Right renal cortex interstitium (tissue), 3 donors: ENCODE measurements around the gene DHRS1. TPM values are rescaled to one million over a fixed set of nuclear protein-coding genes. Genes with fewer than 3 reads are reported as not detected.

Experiments used
- DNase-seq, 3 donors: peaks; one replicate each; pipeline ENCODE4 v3.0.0-alpha.2; 2013; ENCODE audit warnings: low read depth in 3 of 3, low spot score in 2 of 3
- polyA plus RNA-seq, 3 donors: library from polyadenylated mRNA; unstranded; fragments of 120-200 nt; gene quantifications; one replicate each; pipeline ENCODE4 v1.2.1, GENCODE V29; 2013; ENCODE audit not compliant: insufficient read length in 3 of 3

The DHRS1 gene
- polyA plus RNA-seq, 3 donors, result 38.6 to 45.5 (median 42.6) TPM

DNA sequence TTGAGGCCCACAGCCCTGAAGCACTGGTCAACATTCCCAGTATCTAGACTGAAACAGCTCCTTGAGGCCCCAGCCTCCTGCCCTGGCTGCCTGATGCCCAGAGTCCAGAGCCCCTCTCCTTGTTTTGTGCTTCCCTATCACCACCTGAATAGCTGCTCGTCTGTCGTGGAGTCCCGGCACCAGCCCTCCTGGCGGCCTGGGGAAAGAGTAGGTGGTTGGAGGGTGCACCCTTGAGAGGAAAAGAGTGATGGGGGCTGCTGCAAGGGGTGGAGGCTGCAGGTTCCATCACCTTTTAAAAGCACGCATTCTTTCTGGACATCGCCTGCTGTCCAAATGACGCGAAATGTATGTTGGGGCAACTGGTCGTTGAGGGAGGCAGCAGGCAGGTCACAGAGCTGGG lies 31.4 kb downstream of the DHRS1 start:
- no peak for DNase-seq

DNA sequence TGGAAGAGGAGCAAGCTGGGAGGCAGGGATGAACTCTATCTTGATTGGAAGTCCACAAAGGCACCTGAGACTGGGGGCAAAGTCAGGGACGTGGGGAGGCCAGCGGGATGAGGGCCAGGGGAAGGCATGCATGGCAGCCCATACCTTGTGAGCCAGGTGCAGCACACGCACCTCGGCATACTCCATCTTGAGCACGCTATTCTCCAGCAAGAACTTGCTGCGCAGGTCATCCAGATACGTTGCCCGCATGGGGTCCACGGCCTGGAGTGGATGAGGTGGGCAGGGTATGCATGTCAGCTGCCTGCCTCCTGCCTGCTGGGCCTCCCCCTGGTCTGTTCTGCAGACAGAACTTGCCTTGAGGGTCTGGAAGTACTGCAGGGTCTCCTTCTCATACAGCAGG lies 32.1 kb downstream of the DHRS1 start:
- no peak for DNase-seq

DNA sequence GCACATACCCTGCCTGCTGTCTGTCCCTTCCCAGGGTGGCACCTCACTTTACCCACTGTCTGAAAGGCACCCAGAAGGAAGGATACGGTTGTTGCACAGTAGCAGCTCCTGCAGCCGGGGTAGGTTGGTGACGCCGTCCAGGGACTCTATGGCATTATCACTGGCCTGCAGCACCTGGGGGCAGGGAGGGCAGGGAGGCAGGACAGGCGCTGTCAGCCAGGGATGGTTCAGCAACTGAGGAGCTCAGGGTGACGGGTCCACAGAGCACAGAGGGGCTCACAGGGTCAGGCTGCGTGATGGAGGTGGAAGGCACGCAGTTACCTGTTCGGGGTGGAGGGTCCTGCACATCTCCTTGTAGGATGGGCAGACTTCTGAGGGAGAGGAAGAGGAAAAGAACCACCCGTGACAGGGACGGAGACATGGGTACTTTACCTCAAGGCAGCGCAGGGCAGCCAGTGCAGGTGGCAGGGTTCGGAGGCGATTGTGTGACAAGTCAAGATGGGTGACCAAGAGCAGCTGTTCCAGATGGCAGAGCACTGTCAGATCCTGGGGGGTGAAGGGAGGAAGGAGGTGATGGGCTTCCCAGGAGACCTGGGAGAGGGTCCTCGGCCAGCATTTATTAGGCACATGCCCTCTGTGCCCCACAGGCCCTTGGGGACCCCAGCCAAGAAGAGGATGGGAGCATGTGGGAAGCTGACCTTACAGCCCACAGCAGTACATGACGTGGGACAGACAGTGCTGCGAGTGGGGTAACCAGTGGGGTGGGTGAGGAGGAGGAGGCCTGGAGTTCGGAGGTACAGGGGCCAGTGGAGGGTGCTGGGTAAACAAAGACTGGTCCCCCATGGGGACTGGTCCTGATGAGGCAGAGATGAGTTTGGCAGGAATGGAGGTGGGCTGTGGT lies 33.0 kb downstream of the DHRS1 start:
- DNase-seq, result no peak

DNA sequence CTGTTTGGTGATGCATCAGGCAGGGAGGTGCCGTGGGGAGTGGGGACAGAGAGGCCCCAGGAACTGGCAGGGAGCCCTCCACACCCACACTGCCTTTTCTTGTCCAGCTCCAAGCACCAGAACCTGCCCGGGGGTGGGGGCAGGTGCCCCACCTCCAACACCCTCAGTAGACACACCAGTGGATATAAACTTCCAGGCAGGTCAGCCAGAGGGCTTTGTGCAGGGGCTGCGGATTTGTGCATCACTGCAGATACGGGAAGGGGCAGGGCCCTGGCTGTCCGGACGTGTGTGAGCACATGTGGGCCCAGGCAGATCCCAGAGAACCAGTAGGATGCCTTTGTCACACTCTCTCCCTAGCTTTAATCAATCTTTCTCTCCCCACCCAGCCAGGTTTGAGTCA lies 35.3 kb downstream of the DHRS1 start:
- DNase-seq, result no peak

DNA sequence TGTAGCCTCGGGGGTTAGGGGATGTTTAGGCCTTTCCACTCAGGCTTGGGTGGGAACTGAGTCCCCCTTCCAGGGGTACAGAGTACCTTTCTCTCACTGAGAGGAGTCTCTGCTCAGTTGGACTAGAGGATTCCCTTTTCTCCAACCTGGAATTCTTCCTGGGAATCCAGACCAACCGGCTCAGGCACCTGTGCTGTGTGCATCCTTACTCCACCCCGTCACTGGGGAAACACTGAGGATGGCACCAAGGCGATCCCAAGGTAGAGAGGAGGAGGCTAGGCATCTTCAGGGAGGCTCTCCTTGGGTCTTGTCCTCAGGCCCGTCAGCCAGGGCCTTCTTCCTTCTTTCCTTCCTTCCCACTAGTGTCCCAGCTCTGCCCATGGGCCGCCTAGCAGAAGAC lies 35.7 kb downstream of the DHRS1 start:
- no peak for DNase-seq

DNA sequence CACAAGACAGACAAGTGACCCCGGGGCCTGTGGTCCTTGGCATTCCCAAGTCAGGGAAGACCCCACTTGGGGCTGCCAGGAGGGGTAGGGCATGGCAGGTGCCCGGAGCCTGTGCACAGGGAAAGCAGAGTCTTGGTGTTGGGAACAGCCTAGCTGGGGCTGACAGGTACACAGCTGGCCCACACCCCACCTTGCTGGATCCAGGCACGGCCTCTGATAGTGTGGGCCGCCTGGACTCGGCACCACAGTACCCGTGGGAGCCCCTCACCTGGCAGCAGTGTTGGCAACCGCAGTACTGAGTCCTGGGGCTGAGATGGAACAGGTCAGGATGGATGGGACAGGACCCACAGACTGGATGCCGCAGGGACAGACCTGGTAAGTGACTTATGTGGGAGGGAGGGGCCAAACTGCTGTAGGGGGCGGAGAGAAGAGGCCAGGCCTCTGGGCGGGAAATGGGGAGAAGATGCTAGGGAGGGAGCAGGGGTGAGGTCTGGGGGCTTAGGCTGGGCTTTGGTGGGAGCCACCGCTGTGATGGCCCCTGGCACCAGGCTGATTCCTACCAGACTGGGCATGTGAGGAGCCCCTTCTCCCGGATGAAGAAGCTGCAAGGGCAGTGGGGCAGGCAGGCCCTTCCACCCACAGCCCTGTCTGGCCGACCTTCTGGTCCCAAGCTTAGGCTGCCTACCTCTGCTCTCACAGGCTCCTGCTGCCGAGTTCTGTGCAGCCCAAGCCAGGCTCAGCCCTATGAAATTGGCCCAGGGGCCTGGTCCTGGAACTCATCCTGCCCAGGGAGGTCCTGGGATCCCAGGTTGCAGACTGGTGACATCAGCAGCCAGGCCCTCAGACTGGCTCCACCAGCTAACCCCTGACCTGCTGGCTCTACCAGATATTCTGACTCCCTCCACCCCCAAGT lies 36.5 kb downstream of the DHRS1 start, which contains the start of gene TGM1:
Gene TGM1 (minus strand): TSS at position 357 of the 913 bp plus-strand sequence. CDS start 825 bp downstream, outside the sequence.
- no peak for DNase-seq

DNA sequence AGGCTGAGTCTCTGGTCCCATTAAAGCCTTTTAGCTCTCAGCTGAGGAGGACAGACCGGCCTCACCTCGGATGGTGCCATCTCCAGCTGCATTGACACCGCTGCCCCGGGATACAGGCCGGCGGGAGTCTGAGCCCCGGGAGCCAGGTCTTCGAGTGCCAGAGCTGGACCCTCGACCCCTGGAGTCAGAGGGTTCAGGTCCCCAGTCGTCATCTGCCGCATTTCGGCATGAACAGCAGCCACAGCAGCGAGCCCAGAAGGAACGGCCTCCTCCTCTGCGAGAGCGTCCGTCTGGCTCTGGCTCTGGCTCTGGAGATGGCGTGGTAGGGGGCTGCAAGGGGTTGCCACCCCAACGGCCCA lies 37.6 kb downstream of the DHRS1 start:
- DNase-seq, result no peak

DNA sequence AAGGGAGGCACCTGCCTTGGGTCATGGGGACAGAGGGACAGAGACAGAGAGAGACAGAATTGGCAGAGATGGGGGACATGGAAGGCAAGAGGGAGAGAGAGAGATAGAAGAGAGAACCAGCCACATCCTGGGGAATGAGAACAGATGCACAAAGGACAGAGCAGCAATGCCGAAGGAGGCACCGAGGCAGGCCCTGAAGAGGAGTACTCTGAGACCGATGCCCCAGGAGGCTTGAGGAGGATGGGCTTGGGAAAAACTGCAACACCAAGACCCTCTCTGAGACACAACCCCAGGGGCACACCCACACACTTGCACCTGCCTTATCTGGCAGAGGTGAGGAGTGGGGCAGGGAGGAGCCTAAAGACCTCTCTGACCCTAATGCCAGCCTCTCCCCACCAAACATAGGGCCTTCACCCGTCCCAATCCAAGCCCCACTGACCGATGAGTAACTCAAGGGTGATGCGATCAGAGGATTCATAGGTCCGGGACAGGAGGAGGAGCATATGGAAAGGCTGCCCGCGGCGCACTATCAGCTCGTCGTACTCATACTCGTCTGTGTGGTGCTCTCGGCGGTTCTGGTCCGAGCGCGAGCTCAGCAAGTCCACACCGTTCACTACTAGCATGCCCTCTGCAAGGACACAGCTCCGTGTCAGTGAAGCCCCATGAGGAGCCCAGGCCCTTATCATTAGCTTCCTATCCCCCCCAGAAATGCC lies 38.2 kb downstream of the DHRS1 start:
- no peak for DNase-seq

DNA sequence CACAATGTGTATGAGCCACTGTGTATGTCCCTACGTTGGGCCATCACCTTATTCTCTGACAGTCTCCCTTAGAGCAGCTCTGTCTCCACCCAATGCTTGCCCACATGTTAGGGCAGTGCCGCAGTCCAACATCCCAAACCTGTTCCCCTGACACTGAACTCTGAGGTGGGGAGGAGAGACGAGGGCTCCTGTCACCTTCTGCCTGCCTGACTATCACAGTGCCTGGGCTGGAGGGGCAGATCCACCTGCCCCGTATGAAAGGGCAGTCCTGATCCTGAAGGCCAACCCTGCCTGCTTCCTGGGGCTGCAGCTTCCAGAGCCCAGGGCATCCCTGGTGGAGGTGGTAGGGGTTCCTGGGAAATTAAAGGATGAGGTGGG lies 38.8 kb downstream of the DHRS1 start:
- DNase-seq, result no peak

DNA sequence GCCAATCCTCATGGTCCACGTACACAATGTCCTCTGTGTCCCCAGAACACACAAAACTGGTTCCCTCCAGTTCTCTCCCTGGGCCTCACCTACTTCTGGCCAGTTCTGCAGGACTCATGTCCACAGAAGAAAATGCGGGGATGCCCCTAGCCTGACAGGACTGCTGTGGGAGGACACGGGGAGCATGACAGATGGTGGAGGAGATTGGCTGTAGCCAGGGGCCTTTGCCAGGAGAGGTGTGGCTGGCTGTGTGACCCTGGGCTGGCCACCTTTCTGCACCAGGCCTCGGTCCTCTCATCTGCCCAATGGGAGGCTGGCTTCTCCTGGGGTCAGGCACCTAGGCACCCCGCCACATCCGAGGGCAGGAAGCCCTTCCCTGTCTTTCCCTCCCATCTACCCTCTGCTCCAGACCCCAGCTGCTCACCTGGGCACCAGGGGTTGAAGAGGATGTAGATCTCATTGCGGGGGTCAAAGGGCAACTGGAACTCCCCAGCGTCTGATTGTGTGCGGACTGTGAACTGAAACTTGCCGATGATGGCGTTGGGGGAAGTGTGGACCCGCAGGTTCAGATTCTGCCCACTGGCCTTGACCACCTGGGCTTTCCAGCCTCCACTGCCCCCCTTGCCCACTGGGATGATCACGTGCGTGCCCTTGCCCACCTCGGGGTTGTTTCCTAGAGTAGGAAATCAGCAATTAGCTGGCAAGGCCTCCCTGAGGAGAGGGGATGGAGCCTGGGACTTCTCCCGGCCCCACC lies 39.4 kb downstream of the DHRS1 start:
- DNase-seq, result no peak

DNA sequence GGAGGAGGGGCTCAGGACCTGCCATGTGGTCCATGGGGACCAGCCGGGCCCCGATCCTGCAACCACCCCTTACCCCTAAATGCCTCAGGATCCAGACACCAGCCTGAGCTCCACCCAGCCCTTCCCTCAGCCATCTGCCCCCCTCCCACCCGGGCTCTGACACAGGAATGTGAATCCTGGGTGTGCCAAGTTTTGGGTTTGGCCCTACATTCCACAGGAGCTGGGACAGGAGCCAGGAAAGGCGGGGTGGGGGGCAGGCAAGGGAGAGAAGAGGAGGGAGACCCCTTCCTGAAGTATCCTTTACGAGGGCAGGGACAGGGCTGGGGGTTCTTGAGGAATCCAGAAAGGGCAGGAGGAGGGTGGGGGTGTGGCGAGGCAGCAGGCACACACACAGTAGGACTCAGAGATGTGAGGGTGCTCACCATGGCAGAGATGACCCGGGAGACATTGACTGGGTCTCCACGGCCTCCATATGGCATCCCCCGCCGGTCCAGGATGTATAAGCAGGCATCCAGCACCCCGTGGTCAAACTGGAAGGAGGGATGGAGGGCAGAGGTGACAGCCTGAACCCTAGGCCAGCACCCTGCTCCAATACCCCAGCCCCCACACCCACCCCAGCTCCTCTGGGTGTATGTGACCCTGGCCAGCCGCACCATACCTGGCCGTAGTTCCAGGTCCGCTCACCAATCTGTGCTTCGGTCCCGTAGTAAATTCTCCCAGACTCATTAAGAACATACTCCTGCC lies 40.1 kb downstream of the DHRS1 start:
- no peak for DNase-seq

DNA sequence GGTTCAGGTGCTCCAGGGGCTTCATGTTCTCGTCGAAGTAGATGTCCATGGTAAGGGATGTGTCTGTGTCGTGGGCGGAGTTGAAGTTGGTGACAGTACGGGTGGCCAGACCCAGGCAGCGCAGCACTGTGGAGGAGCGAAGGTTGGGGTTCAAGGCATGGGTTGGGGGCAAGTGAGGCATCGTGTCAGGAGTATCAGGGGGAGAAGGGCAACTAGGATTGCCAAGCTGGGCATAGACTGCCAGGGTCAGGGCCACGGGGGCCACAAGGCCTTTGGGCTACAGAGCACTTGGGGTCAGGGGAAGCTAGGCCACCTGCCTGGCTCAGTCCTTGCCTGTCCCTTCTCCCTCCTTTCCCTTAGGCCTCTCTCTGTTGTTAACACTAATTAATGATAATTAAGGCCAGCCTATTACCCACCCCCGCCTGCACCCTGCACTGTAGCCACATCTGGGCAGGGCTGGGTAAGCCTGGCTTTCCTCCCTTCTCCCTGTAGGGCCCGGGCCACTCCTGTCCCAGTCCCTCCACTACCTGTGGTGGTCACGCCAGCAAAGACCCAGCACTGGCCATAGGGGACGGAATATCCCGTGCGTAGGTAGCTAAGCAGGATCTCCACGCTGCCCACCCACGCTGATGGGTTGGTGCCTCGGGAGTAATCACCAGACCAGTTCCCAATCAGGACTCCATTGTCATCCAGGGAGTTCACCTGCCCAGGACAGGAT lies 40.9 kb downstream of the DHRS1 start:
- no peak for DNase-seq

DNA sequence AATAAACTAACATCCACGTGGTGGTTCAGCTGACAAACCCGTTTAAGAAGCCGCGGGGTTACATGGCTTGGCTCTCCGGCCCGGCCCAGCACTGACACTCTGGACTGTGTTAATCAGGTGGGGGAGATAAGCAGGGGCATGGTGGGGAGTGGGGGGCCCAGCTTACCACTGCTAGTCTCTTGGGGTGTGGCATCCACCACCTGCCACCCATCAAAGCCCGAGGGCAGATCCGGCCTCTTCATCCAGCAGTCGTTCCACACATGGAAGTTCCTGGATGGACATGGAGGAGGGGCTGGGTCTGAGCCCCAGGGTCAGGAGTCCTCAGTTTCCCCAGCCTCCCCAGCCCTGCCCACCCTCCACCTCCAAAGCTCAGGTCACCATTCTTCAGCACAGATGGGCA lies 41.5 kb downstream of the DHRS1 start:
- no peak for DNase-seq

DNA sequence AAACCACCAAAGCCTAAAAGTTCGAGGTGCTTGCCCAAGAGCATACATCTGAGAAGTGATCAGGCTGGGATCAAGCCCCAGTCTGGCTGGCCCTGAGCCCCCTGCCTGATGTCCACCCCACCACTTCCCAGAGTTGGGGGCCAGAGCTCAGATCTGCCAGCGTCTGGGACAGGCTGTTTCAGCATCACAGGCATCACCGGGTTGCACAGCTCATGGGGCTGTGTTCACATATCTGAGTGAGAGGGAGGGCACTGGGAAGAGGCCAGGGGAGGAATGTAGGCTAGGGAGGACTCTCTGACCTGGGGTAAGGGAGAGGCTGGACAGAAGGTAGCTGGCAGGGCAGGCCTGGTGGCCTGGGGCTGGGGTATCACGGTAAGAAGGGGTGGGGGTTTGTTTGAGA lies 42.6 kb downstream of the DHRS1 start:
- no peak for DNase-seq

DNA sequence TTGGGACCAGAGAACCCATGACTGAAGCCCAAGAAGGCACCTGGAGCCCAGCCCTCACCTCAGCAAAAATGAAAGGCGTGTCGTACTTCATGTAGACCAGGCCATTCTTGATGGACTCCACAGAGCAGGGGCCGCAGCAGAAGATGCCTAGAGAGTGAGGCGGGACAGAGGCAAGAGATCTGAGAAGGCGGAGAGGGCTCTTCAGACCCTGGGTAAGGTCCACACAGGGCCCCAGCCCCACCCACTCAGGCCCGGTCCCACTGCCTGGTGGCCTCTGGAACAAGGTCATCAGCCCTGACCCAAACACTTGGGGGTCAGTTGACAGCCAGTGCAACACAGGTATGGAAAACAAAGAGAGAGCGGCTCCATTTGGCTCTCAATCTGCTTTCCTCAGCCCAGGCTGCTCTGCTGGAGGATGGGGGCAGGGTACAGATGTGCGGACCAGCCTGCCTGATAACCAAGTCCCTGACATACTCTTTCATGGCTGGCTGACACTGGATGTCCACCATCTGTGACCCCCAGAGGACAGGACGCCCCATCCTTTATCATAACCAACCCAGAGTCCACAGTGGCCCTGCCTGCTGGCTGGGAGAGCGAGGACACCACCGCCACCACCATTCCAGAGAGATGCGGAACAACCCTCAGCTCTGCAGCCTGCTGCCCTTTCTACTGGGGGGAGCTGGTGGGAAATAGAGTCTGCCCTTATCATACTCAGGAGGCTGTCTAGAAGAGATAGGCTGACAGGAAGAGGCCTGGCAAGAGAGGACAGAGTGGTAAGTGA lies 43.5 kb downstream of the DHRS1 start:
- DNase-seq, result no peak

DNA sequence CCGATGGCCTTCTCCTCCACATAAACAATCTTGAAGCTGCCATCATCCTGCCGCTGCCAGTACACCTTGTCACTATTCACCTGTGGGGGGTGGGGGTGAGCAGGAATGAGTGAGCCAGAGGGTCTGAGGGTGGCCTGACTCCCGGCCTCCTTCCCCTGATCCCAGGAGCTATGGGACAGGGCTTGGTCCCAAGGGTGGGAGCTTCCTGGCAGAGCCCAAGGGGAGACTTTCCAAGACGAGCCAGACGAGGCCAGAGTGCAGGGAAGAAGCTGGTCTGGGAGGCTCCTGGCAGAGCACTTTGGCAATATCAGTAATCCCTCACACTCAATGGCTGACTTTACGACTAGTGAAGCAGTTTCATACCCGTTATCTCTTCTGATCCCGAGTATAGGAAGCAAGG lies 44.1 kb downstream of the DHRS1 start:
- no peak for DNase-seq

DNA sequence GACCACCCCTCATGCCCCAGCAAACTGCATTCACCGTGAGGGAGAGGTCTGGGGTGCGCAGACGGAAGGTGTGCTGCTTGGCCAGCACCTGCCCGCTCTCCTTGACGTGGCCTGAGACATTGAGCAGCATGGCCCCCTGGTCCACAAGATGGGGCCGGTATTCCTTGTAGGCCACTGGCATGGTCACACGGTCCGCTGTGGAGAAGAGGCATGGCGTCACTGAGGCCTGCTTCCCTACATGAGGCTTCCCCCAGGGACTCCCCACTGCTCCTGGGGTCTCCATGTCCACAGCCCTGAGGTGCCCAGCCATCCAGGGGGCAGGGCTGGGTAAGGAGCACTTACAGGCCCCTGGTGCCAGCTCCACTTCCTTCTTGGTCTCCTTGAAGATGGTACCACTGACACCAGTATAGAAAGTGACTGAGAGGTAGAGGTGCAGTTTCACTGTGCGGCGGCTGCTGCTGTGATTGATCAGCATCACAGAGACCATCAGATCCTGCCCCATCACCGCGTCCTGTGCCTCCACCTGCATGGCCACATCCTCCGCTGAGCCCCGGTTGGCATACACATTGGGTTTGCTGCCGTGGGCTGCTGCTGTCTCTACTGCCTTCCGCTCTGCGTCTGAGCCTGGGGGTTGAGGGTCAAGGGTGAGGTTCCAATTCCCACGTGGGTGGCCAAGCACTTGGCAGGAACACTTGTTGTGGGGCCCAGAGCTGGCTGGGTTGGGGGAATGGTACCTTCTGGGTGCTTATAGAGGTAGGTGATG lies 44.8 kb downstream of the DHRS1 start:
- no peak for DNase-seq

DNA sequence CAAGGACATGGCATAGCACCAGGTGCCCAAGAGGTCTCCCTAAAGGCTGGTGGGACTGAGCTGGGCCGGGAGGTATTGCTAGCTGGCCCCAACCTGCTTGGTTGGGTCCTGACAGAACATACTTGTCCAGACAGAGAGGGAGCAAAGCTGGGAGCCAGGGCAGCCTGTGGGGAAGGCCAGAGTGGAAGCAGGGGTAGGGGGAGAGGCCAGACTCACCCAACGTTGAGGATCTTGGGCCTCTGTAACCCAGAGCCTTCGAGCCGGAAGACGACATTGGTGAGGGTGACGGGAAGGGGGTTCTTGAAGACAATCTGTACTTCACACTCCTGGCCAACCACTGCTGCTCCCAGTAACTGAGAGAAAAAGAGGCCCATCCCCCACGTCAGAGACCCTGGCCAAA lies 45.6 kb downstream of the DHRS1 start:
- no peak for DNase-seq
